Nephron progenitor cell (in vitro differentiated cells): ENCODE data around the gene NEK3.
"Not testable (repeated sequence)": the region's sequence is repeated elsewhere in the genome, so short reads cannot be mapped to it uniquely, and the experiment has no call there.

ENCODE experiments used
- DNase-seq: peaks from one replicate; pipeline ENCODE4 v3.0.0; 2021
- H3K27ac Mint-ChIP-seq: 2 replicates; pipeline ENCODE4 v1.8.0; 2021; ENCODE audit warnings: mild to moderate bottlenecking, moderate library complexity, mixed read lengths
- H3K27me3 Mint-ChIP-seq: 2 replicates; pipeline ENCODE4 v1.8.0; 2021; ENCODE audit warnings: mild to moderate bottlenecking, low read depth, mixed read lengths; ENCODE audit not compliant: poor library complexity
- H3K36me3 Mint-ChIP-seq: 2 replicates; pipeline ENCODE4 v1.8.0; 2021; ENCODE audit warnings: low read depth, mixed read lengths
- H3K4me1 Mint-ChIP-seq: 2 replicates; pipeline ENCODE4 v1.8.0; 2021; ENCODE audit warnings: mixed read lengths
- H3K4me3 Mint-ChIP-seq: 2 replicates; pipeline ENCODE4 v1.8.0; 2021; ENCODE audit warnings: mild to moderate bottlenecking, moderate library complexity, mixed read lengths
- H3K9me3 Mint-ChIP-seq: 2 replicates; pipeline ENCODE4 v1.8.0; 2021; ENCODE audit warnings: mild to moderate bottlenecking, moderate library complexity, mixed read lengths
- TF ChIP-seq, protein P1 (sequence below): fragments of 200-600 bp; sonication (generic); IDR thresholded peaks from 2 replicates; pipeline ENCODE4 v1.5.0; 2021; ENCODE audit warnings: antibody characterized with exemption

Gene NEK3

DNA sequence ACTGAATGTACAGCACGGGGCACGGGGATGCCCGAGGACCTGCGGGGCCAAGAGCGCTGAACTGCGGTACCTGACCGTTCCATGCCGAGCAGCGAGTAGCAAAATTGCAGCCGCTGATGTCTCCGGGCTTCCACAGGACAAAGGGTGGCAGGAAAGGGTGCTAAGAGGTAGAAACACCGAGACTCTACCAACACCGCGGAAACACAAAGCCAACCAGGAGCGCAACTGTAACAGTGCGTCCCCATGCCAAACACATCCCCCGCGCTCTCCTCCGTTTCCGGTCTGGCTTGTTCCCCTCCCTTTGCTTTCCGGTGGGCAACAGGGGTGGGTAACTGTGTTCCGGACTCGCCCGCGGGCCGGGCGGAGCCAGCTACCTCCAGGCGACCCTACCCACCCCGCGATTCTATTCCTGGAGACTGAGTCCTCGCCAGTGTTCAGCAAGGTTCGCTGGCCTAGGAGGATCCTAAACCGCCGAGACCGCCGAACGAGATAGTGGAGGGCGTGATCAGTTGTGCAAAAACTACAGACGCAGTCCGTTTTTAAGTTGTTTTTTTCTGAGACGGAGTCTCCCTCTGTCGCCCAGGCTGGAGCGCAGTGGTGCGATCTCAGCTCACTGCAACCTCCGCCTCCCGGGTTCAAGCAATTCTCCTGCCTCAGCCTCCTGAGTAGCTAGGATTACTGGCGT lies 34.9 kb upstream of the NEK3 start:
- Mint-ChIP-seq H3K27me3 (no peaks in the 10 kb centered on the region), H3K4me1 (peaks cover 16% of the 10 kb centered on the region)
- peak; percentile 87 for DNase-seq

DNA sequence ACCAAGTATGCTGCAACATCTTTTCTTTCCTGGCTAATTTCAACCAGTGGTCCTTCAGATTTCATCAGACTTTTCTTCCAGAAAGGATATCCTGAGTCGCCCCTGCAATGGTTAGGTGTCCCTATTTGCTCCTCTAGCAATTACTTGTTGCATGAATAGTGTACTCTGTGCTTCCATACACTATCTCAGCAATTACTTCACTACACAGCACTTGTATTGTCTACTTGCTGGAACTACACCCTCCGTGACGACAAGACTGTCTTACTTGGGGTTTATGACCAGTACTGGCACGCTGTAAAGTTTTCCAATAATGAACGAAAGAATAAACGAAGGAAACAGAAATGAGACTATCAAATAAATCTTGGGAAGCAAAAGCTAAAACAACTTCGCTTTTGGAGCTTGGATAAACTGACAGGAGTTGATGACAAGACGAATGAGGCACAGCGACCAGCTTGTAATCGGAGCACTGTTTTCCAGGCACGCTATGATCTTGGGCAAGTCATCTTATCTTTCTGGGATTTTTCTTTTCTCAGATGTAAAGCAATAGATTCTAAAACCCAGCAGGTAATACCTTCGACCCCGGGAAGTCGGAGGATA lies 34.3 kb upstream of the NEK3 start:
- peak overlapping the region; percentile 96 for H3K4me3 Mint-ChIP-seq
- H3K9me3 Mint-ChIP-seq, DNase-seq, H3K27me3 Mint-ChIP-seq: not testable (repeated sequence)
- peaks cover 16% of the 10 kb centered on the region for H3K4me1 Mint-ChIP-seq
- H3K36me3 Mint-ChIP-seq: peaks cover 17% of the 10 kb centered on the region
- peak overlapping the region; percentile 97 for H3K27ac Mint-ChIP-seq

More for the DNA sequence above, 34.9 kb upstream of the NEK3 start:
- TF ChIP-seq, protein P1, sequence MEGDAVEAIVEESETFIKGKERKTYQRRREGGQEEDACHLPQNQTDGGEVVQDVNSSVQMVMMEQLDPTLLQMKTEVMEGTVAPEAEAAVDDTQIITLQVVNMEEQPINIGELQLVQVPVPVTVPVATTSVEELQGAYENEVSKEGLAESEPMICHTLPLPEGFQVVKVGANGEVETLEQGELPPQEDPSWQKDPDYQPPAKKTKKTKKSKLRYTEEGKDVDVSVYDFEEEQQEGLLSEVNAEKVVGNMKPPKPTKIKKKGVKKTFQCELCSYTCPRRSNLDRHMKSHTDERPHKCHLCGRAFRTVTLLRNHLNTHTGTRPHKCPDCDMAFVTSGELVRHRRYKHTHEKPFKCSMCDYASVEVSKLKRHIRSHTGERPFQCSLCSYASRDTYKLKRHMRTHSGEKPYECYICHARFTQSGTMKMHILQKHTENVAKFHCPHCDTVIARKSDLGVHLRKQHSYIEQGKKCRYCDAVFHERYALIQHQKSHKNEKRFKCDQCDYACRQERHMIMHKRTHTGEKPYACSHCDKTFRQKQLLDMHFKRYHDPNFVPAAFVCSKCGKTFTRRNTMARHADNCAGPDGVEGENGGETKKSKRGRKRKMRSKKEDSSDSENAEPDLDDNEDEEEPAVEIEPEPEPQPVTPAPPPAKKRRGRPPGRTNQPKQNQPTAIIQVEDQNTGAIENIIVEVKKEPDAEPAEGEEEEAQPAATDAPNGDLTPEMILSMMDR: no peak
- Mint-ChIP-seq H3K36me3 (peaks cover 10% of the 10 kb centered on the region), H3K9me3 (peaks cover 8% of the 10 kb centered on the region), H3K27ac (peak overlapping the region; percentile 97), H3K4me3 (peak overlapping the region; percentile 96)

DNA sequence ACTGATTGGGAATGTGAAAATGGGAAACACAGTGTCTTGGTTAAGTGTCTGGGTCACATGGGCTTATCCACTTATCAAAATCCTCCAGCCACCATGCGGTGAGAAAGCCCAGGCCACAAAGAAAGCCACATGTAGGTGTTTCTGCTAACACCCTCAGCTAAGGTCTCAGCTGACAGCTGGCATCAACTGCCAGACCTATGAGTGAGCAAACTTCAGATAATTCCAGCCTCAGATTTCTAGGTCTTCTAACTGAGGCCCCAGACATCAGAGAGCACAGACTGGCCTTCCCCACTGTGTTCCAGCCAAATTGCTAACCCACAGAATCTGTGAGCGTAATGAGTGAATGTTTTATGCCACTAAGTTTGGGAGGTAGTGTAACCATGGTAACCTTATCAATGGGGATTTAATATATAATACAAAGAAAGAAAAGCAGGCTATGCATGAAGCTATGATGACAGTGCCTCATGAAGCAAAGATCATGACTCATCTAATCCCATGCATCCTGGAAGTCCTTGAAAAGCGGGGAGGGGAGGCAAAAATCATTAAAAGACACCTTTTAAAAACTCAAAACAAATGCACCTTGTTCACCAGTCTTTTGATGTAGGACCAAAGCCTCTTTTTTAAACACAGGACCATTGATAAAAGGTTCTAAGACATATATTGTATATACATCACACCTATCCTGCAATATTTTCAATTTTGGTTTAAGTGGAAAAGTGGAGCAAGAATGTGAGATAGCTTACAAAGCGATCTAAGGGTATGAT lies 28.2 kb upstream of the NEK3 start:
- not testable (repeated sequence) for H3K9me3 Mint-ChIP-seq, H3K27me3 Mint-ChIP-seq, H3K4me3 Mint-ChIP-seq, H3K4me1 Mint-ChIP-seq, DNase-seq
- Mint-ChIP-seq H3K36me3 (peaks cover 49% of the 10 kb centered on the region), H3K27ac (peak overlapping the region; percentile 54)

DNA sequence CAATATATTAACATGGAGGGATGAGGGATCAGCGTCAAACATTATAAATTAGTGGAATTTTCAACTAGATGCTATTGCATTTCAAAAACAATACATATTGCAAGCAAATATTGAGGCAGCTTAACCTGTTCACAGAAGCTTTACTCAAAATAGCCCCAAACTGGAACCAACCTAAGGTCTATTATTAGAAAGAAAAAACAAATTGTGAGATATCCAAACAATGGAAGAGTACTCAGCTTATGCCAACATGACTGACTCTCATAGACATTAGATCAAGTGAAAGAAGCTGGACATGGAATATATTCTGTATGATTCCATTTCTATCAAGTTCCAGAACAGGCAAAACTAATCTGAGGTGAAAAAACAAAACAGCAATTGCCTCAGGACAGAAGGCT lies 27.6 kb upstream of the NEK3 start:
- Mint-ChIP-seq H3K4me1 (no peaks in the 10 kb centered on the region), H3K36me3 (peaks cover 55% of the 10 kb centered on the region), H3K9me3 (no peaks in the 10 kb centered on the region), H3K4me3 (no peak overlapping the region), H3K27me3 (no peaks in the 10 kb centered on the region), H3K27ac (no peak overlapping the region)
- TF ChIP-seq, protein P1: no peak
- no peak for DNase-seq

DNA sequence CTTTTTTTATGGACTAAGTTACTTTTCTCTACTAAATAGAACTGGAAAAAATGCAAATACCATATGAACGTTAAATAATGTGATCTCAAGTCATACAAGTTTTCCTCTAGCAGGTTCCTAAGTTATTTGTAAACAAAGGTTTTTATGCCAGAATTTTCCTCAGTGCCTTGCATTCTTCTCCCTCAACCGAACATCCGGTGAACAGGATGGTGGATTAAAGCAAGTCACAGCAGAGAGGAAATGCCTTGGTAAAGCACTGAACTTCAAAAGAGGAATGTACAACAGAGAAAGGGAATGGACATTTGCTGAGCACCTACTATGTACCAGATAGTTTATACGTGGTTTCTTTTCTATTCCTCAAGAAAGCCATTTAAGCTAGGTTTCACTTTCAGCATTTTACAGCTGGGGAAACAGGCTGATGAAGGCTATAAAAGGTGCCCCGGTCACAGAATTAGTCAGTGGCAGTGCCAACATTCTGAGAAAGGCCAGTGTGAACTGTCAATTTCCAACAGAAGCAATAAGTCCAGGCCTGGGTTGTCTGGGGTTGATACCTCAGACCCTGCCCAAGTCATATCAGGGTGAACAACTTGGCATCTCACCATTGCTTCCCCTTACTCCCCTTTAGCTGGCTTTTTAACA lies 22.0 kb upstream of the NEK3 start:
- H3K4me1 Mint-ChIP-seq, H3K9me3 Mint-ChIP-seq, H3K4me3 Mint-ChIP-seq, H3K27me3 Mint-ChIP-seq, H3K27ac Mint-ChIP-seq, DNase-seq: not testable (repeated sequence)
- peaks cover 64% of the 10 kb centered on the region for H3K36me3 Mint-ChIP-seq

DNA sequence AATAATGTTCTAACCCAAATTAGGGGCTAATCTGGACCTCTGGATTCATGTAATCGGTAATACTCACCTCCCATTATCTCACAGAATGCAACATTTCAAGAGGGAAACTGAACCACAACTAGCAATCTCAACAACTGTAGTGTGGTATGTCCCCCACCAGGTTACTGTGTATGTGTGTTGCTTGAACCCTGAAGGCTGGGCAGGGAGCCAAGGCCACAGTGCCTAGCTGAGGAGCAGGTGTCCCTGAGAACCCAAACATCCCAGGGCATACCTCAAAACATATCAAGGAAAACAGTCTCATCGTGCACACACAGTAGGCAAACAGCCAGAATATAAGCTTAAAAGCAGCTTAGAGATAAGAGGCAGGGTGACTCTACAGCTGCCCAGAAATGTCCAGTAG lies 20.5 kb upstream of the NEK3 start:
- no peak overlapping the region for H3K4me3 Mint-ChIP-seq

More for the DNA sequence above, 20.5 kb upstream of the NEK3 start:
- H3K27me3 Mint-ChIP-seq: no peaks in the 10 kb centered on the region
- H3K36me3 Mint-ChIP-seq: peaks cover 64% of the 10 kb centered on the region
- DNase-seq: no peak
- TF ChIP-seq, protein P1: no peak
- H3K27ac Mint-ChIP-seq: no peak overlapping the region
- H3K9me3 Mint-ChIP-seq: no peaks in the 10 kb centered on the region
- H3K4me1 Mint-ChIP-seq: no peaks in the 10 kb centered on the region
